Ovary (tissue), 9 donors: ENCODE measurements around the gene IL17REL. TPM values are rescaled to one million over a fixed set of nuclear protein-coding genes. Genes with fewer than 3 reads are reported as not detected.
A peak's percentile ranks its signal among the peaks of the same experiment; 100 is the strongest.

ENCODE experiments used
- DNase-seq, 5 donors: peaks; one replicate each; pipeline ENCODE4 v3.0.0-alpha.2; 2019 to 2020
- H3K27ac ChIP-seq, 2 donors: fragments of 200-600 bp; one replicate each; pipeline versions ENCODE4 v1.5.1 to v1.8.0; 2019 to 2022
- H3K27me3 ChIP-seq: fragments of 200-600 bp; one replicate; pipeline ENCODE4 v1.8.0; 2022
- H3K36me3 ChIP-seq: fragments of 200-600 bp; sonication (generic); one replicate; pipeline ENCODE4 v1.5.1; 2019
- H3K4me1 ChIP-seq: one replicate; pipeline ENCODE4 v1.8.1; 2013; ENCODE audit warnings: mild to moderate bottlenecking, moderate library complexity; ENCODE audit not compliant: insufficient read depth
- H3K4me3 ChIP-seq: fragments of 200-600 bp; sonication (generic); one replicate; pipeline ENCODE4 v1.5.1; 2017
- H3K9me3 ChIP-seq, 2 donors: fragments of 200-600 bp in 1 of 2; sonication (generic) in 1 of 2; one replicate each; pipeline versions ENCODE4 v1.5.1 to v1.8.1; 2013 to 2019; ENCODE audit warnings: mild to moderate bottlenecking in 1 of 2, moderate library complexity in 1 of 2
- EP300 ChIP-seq: sonication (generic); formaldehyde crosslinking; IDR thresholded peaks from one replicate; pipeline ENCODE4 v1.6.1; 2017; ENCODE audit warnings: antibody characterized with exemption
- POLR2A ChIP-seq: fragments of 450-650 bp; IDR thresholded peaks from one replicate; pipeline ENCODE4 v1.6.1; 2017; ENCODE audit warnings: antibody characterized with exemption, mild to moderate bottlenecking, moderate library complexity
- WGBS, 3 donors: extraction: QIAGEN DNeasy Blood & Tissue Kit in 1 of 3; methylation state at CpG; one replicate each; pipeline versions ENCODE4 v1.1.5 to v1.1.7; 2013 to 2017; 5-methylcytosine and 5-hydroxymethylcytosine counted together
- intact Hi-C, 4 donors: fragments of 100-400 bp; cut with DNase I; formaldehyde crosslinking; loops; one replicate each; pipeline versions ENCODE4 v1.11.0 to v1.15.1; 2022 to 2023
- polyA plus RNA-seq, 2 donors: library from polyadenylated mRNA; stranded (reverse); fragments of 200-250 nt in 1 of 2; fragments of 350-450 nt in 1 of 2; fragmentation: Illumina TruSeq in 1 of 2; extraction: RNeasy Lipid Tissue Mini Kit (QIAGEN cat#74804) in 1 of 2; gene quantifications; one replicate each; pipeline ENCODE4 v1.2.3, GENCODE V29; 2013 to 2014
- total RNA-seq, 7 donors: library from RNA; depleted of rRNA in 2 of 7; stranded (reverse); fragments of >200 nt in 2 of 7; fragmentation: NEBNext Ultra II Directional in 3 of 7; extraction: Animal tissue kit (Norgen Biotek cat#: 25700) in 3 of 7; gene quantifications; one replicate each; pipeline versions ENCODE4 v1.1.0 to v1.2.4, GENCODE V29; 2016 to 2023
- TF ChIP-seq, protein P1 (sequence below), 3 donors: fragments of 450-650 bp in 2 of 3; fragments of 200-600 bp in 1 of 3; IDR thresholded peaks; one replicate each; pipeline versions ENCODE4 v1.5.1 to v1.8.0; 2016 to 2022; ENCODE audit warnings: antibody characterized with exemption in 3 of 3, mild to moderate bottlenecking in 1 of 3
- donor health status: DM: no; HTN: no; CAD: no; lungs with moderate emphysema.
- donor health status: DM: no; HTN: no; CAD: no.
- donor health status: Bipolar disorder and iron deficiency.
- donor health status: DM: yes; HTN: yes; CAD: no.
- donor health status: DM: no; HTN: no; CAD: no.
- donor health status: DM: yes; HTN: yes; CAD: no.

IL17REL gene
- total and polyA plus RNA-seq, 9 donors = 0.05 to 0.18 (median 0.10) TPM; not detected in 5

DNA sequence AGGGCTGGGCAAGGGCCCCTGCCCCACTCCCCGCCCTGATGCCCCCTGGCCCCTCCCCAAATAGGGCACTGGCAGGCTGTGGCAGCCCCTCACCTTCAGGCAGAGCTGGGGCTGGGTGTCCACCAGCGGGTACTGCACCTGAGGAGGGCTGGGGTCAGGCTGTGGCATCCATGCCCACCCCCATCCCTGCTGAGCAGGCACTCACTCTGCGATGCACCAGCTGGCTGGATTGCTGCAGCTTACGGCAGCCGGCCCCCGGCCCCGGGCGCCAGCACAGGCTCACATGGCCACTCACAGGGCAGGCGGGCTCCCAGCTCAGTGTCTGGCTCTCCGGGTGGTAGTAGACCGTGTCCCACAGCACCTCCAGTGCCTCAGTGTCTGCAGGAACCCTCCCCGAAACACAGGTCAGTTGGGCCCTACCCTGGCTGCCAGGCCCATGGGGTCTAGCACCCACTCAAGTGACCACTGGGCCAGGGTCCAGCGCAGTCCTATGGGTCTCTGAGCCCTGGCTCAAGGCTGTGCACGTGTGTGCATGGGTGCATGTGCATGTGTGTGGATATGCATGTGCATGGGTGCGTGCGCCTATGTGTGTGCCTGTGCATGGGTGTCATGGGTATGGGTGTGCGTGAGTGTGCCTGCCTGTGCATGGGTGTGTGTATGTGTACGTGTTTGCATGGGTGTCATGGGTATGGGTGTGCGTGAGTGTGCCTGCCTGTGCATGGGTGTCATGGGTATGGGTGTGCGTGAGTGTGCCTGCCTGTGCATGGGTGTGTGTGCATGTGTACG is 14.4 kb downstream of the IL17REL start:
- TF ChIP-seq POLR2A = no peak
- no peak for TF ChIP-seq EP300
- TF ChIP-seq, protein P1, sequence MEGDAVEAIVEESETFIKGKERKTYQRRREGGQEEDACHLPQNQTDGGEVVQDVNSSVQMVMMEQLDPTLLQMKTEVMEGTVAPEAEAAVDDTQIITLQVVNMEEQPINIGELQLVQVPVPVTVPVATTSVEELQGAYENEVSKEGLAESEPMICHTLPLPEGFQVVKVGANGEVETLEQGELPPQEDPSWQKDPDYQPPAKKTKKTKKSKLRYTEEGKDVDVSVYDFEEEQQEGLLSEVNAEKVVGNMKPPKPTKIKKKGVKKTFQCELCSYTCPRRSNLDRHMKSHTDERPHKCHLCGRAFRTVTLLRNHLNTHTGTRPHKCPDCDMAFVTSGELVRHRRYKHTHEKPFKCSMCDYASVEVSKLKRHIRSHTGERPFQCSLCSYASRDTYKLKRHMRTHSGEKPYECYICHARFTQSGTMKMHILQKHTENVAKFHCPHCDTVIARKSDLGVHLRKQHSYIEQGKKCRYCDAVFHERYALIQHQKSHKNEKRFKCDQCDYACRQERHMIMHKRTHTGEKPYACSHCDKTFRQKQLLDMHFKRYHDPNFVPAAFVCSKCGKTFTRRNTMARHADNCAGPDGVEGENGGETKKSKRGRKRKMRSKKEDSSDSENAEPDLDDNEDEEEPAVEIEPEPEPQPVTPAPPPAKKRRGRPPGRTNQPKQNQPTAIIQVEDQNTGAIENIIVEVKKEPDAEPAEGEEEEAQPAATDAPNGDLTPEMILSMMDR (IDR thresholded peaks at IDR 0.05) = no peak
- no peaks in the 10 kb centered on the region for H3K27me3 ChIP-seq
- no peak overlapping the region for H3K27ac ChIP-seq
- peak in 2 of 5 donors; percentile 5 to 32 for DNase-seq
- 89 to 94% (median 91%) methylated on average over 16 to 21 of the region's 21 CpGs for WGBS, 3 donors
- H3K4me1 ChIP-seq = peaks cover 4% of the 10 kb centered on the region
- H3K36me3 ChIP-seq = no peaks in the 10 kb centered on the region
- intact Hi-C loops = no loop called here
- no peaks in the 10 kb centered on the region for H3K9me3 ChIP-seq
- no peak overlapping the region for H3K4me3 ChIP-seq

DNA sequence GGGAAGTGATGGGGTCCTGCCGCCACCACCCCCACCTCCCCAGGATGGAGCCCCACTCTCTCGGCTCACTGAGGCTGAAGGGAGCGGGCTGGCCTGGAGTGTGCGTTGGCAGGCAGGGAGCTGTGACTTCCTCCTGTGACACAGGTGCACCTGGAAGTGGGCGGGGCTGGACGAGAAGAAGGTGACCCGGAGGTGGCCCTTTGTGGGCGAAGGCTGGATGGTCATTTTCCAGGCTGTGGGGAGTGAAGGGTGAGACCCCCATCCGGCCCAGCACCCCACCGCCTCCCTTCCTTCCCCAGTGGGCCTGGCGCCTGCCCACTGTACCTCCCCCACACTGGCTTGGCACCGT is 15.3 kb downstream of the IL17REL start:
- TF ChIP-seq POLR2A (no peak), EP300 (no peak)
- TF ChIP-seq, protein P1 (IDR thresholded peaks at IDR 0.05) = no peak
- intact Hi-C loops = no loop called here
- Histone ChIP-seq H3K4me1 (peaks cover 4% of the 10 kb centered on the region), H3K36me3 (no peaks in the 10 kb centered on the region), H3K9me3 (no peaks in the 10 kb centered on the region), H3K27ac (no peak overlapping the region), H3K4me3 (no peak overlapping the region), H3K27me3 (no peaks in the 10 kb centered on the region)
- peak in 4 of 5 donors; percentile 5 to 33 (median 16) for DNase-seq
- WGBS, 3 donors = 77 to 84% (median 82%) methylated on average over 12 of the region's 12 CpGs

DNA sequence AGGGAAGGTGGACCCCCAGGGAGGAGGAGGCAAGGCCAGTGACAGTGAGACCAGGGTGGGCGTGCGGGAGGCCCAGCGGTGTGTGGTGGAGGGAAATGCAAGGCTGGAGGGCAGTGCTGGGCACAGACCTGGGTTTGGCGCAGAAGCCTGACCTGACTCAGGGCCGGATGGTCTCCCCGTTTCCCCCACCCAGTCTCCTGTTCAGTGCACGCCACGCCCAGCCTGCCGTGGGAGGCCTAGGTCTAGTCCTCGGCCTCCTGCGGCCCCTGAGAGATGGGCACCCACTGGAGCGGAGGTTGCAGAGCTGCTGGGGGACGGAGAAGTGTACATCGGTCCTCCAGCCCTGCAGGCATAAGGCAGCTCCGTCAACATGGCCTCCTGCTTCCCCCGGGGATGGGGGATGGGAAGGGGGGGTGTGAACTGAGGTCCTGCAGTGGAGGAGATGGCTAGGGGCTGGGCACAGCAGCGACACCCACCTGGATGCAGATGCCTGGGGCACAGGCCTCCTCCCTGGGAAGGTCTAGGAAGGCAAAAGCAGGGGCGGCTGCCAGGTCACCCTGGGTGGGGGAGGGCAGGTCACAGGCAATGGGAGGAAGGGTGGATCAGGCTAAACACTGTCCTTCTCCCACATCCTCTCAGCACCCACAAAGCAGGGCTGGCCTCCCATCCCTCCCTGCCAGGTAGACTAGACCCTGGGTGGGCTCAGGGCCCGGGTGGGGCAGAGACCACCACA is 15.9 kb downstream of the IL17REL start:
- Histone ChIP-seq H3K4me3 (no peak overlapping the region), H3K27ac (no peak overlapping the region), H3K4me1 (peaks cover 4% of the 10 kb centered on the region), H3K9me3 (no peaks in the 10 kb centered on the region), H3K27me3 (no peaks in the 10 kb centered on the region), H3K36me3 (no peaks in the 10 kb centered on the region)
- intact Hi-C loops = no loop called here
- no peak for TF ChIP-seq EP300
- TF ChIP-seq, protein P1 (IDR thresholded peaks at IDR 0.05) = no peak
- TF ChIP-seq POLR2A = no peak
- 80 to 84% (median 82%) methylated on average over 17 to 19 of the region's 19 CpGs for WGBS, 3 donors
- DNase-seq = peak in 1 of 5 donors; percentile 8

DNA sequence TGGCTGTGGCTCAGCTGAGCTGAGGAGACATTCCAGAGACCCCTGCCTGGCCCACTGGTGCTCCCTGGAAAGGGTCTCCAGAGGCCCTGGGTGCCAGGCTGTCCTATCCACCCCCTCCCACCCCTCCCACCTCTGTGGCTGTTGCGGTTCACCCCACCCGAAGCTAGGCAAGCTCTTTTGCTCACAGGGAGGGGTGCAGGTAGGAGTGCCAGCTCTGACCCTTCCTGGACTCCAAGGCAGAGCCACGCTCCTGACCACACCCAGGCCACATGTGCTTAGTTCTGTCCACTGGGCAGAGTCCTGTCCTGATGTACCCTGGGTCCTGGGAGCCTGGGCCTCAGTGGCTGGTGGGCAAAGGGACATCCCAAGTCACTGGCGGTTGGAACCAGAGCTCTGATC is 16.4 kb downstream of the IL17REL start:
- DNase-seq = peak in 1 of 5 donors; percentile 29
- Histone ChIP-seq H3K4me1 (peaks cover 4% of the 10 kb centered on the region), H3K36me3 (no peaks in the 10 kb centered on the region), H3K27me3 (no peaks in the 10 kb centered on the region), H3K27ac (no peak overlapping the region), H3K9me3 (no peaks in the 10 kb centered on the region), H3K4me3 (no peak overlapping the region)
- TF ChIP-seq, protein P1 (IDR thresholded peaks at IDR 0.05) = no peak
- no peak for TF ChIP-seq EP300
- TF ChIP-seq POLR2A = no peak
- WGBS, 3 donors = 81 to 91% (median 86%) methylated on average over 4 of the region's 4 CpGs
- intact Hi-C loops = no loop called here
